Activated T-cell treated with anti-CD3 and anti-CD28 coated beads, Interleukin-2, amount 50 U/mL, for 72 hours (primary cell): ENCODE data around the gene C19orf25. TPM values are rescaled to one million over a fixed set of nuclear protein-coding genes. Genes with fewer than 3 reads are reported as not detected.
A peak's percentile ranks its signal among the peaks of the same experiment; 100 is the strongest.
"Not testable (repeated sequence)": the region's sequence is repeated elsewhere in the genome, so short reads cannot be mapped to it uniquely, and the experiment has no call there.

ENCODE experiments used
- ATAC-seq, 2 donors: fragments of 150-1000 bp; cut with Tn5 transposase; replicated peaks in 1 of 2; 2 replicates each; pipeline ENCODE4 v1.10.0; 2021; ENCODE audit warnings: moderate library complexity in 2 of 2, mild to moderate bottlenecking in 1 of 2
- DNase-seq, 2 donors: peaks; one replicate each; pipeline ENCODE4 v3.0.0; 2021 to 2022; ENCODE audit warnings: mixed read lengths in 1 of 2
- H3K27ac Mint-ChIP-seq: one replicate; pipeline ENCODE4 v1.8.0; 2022; ENCODE audit warnings: mild to moderate bottlenecking, moderate library complexity, mixed read lengths
- H3K27me3 Mint-ChIP-seq: one replicate; pipeline ENCODE4 v1.8.0; 2022; ENCODE audit warnings: low read depth, mixed read lengths
- H3K36me3 Mint-ChIP-seq, 2 donors: one replicate each; pipeline ENCODE4 v1.8.0; 2022; ENCODE audit warnings: mixed read lengths in 2 of 2, mild to moderate bottlenecking in 1 of 2; ENCODE audit not compliant: insufficient read depth in 2 of 2
- H3K4me1 Mint-ChIP-seq: one replicate; pipeline ENCODE4 v1.8.0; 2022; ENCODE audit warnings: low read depth, mixed read lengths
- H3K4me3 Mint-ChIP-seq, 2 donors: one replicate each; pipeline ENCODE4 v1.8.0; 2022; ENCODE audit warnings: mild to moderate bottlenecking in 2 of 2, mixed read lengths in 2 of 2, moderate library complexity in 2 of 2
- H3K9me3 Mint-ChIP-seq, 2 donors: one replicate each; pipeline ENCODE4 v1.8.0; 2022; ENCODE audit warnings: mixed read lengths in 2 of 2
- total RNA-seq, 2 donors: library from RNA; stranded (reverse); gene quantifications; one replicate each; pipeline ENCODE4 v1.2.3, GENCODE V29; 2022

The C19orf25 gene
- total RNA-seq, 2 donors from 2014 or later: 28.1 to 31.7 TPM

DNA sequence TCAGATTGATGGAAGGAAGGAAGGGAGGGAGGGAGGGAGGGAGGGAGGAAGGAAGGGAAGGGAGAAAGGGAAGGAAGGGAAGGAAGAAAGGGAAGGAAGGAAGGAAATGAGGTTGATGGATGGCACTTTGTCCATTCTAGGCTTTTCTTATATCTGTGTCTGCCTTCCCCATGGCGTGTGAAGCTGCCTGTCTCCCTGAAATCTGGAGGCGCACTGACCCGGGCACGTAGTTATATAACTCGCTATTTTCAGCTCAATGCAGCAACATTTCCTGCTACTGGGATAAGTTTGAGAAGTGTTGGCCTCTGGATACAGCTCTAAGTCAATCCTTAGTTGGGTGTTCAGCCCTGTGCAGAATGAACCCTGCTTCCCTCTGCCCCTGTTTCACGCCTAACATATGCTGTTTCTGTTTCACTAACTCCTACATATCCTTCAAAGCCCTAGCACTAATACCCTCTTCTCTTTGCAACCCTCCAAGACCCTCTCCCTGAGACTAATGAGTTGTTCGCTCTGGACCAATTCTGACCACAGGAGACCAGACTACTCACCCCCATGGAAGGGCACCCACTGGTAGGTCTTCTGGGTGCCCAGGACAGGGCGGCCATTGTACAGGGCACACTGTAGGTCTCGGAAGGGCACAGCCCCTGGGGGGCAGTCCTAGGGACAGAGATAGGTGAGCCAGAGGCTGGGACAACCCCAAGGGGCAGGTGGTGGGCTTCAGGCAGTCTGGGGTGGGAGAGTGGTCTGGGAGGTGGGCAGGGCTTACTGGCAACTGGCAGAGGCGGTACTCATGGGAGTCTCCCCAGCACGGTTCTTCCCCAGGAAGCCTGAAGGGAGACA lies 30.8 kb upstream of the C19orf25 start:
- H3K9me3 Mint-ChIP-seq: no peaks in the 10 kb centered on the region
- no peak for ATAC-seq
- H3K36me3 Mint-ChIP-seq: no peaks in the 10 kb centered on the region
- peaks cover 29% of the 10 kb centered on the region for H3K4me1 Mint-ChIP-seq
- H3K4me3 Mint-ChIP-seq: no peak overlapping the region
- no peaks in the 10 kb centered on the region for H3K27me3 Mint-ChIP-seq
- H3K27ac Mint-ChIP-seq: no peak overlapping the region
- DNase-seq: no peak

- peak overlapping the region; percentile 87 to 91 for H3K4me3 Mint-ChIP-seq
- no peaks in the 10 kb centered on the region for H3K9me3 Mint-ChIP-seq
- ATAC-seq: no peak
These were observed 29.5 kb upstream of the C19orf25 start for GRCh38 chr19:1508507-1508856.

DNA sequence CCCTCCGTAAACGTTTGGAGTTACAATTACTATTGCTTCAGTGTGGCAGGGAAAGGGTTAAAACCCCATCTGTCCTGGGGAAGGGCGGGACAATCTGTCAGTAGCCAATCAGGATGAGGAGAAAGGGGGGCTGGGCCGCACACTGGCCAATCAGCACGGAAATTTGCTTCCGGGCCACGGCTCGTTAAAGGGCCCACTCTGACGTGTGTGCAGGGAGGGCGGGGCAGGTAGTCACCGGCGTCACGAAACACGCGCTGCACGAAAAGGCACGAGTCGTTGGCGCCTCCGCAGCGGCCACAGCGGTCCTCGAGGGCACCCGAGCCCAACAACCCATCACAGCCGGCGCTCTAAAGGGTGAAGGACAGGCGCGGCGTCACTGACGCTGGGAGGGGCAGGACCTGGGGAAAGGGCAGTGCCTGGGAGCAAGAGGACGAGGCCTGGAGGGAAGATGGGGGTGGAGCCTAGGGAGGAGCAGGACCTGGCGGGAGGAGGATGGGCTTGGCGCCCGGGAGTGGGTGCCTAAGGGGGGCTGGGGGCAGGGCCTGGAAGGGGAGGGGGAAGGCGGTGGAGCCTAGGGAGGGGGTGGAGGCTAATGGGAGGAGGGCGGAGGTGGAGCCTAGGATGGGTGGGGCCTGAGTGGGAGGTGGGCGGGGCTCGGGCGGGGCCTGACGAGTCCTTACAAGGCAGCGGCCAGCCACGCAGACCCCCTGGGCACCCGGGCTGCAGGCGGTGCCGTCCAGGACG lies 28.9 kb upstream of the C19orf25 start:
- H3K4me3 Mint-ChIP-seq: peak overlapping the region; percentile 87 to 91
- ATAC-seq (peak; percentile 92 to 93), DNase-seq (peak; percentile 93 to 95)
- H3K9me3 Mint-ChIP-seq: no peaks in the 10 kb centered on the region
- no peaks in the 10 kb centered on the region for H3K36me3 Mint-ChIP-seq
- no peak overlapping the region for H3K27ac Mint-ChIP-seq
- H3K4me1 Mint-ChIP-seq: peaks cover 33% of the 10 kb centered on the region
- H3K27me3 Mint-ChIP-seq: peaks cover 2% of the 10 kb centered on the region

More at GRCh38 chr19:1508507-1508856, 29.5 kb upstream of the C19orf25 start:
- Mint-ChIP-seq H3K27ac (no peak overlapping the region), H3K27me3 (no peaks in the 10 kb centered on the region), H3K4me1 (peaks cover 29% of the 10 kb centered on the region), H3K36me3 (no peaks in the 10 kb centered on the region)
- DNase-seq: no peak

DNA sequence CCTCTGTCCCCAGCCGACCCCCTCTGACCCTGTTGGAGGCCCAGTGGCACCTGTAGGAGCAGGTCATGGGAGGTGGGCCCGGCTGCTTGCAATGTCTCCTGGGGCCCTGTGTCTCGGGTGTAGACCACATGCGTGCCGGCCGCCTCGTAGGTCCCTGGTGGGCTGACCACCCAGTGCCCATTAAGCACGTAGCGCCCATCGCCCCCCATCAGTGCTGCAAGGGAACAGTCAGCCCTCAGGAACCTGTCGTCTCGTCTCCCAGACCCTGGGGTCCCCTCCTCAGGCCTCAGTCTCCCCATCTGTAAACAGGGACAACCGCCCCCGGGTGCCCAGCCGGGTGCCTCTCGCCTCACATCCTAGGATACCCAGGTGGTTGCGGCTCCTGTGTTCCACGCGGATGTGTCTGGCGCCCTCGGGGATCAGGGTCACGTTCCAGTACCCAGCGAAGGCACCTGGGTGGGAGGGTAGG lies 28.2 kb upstream of the C19orf25 start:
- ATAC-seq: no peak

GRCh38 chr19:1505991-1506881 lies 27.2 kb upstream of the C19orf25 start:
- peaks cover 30% of the 10 kb centered on the region for H3K4me1 Mint-ChIP-seq
- H3K27ac Mint-ChIP-seq: no peak overlapping the region
- ATAC-seq (no peak), DNase-seq (no peak)
- no peak overlapping the region for H3K4me3 Mint-ChIP-seq
- no peaks in the 10 kb centered on the region for H3K36me3 Mint-ChIP-seq
- peaks cover 7% of the 10 kb centered on the region for H3K27me3 Mint-ChIP-seq
- no peaks in the 10 kb centered on the region for H3K9me3 Mint-ChIP-seq

More for the DNA sequence above, 28.2 kb upstream of the C19orf25 start:
- no peaks in the 10 kb centered on the region for H3K9me3 Mint-ChIP-seq
- no peaks in the 10 kb centered on the region for H3K36me3 Mint-ChIP-seq
- peaks cover 7% of the 10 kb centered on the region for H3K27me3 Mint-ChIP-seq
- H3K27ac Mint-ChIP-seq: no peak overlapping the region
- H3K4me1 Mint-ChIP-seq: peaks cover 31% of the 10 kb centered on the region
- no peak for DNase-seq
- H3K4me3 Mint-ChIP-seq: no peak overlapping the region

DNA sequence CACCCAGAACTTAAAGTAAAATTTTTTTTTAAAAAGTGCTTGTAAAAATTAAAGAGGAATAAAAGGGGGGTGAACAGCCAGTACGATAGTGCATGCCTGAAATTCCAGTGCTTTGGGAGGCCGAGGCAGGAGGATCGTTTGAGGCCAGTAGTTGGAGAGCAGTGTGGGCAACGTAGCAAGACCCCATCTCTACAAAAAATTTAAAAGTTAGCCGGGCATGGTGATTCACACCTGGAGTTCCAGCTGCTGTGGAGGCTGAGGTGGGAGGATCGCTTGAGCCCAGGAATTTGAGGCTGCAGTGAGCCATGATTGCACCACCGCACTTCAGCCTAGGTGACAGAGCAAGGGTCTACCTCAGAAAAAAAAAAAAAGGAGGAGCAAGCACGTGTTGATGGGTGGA lies 26.0 kb upstream of the C19orf25 start:
- H3K36me3 Mint-ChIP-seq: no peaks in the 10 kb centered on the region
- no peak overlapping the region for H3K27ac Mint-ChIP-seq
- no peak overlapping the region for H3K4me3 Mint-ChIP-seq
- DNase-seq (no peak), ATAC-seq (no peak)
- H3K27me3 Mint-ChIP-seq: peaks cover 7% of the 10 kb centered on the region
- no peaks in the 10 kb centered on the region for H3K9me3 Mint-ChIP-seq
- peaks cover 23% of the 10 kb centered on the region for H3K4me1 Mint-ChIP-seq

- peaks cover 20% of the 10 kb centered on the region for H3K4me1 Mint-ChIP-seq
- ATAC-seq (no peak), DNase-seq (no peak)
- peak overlapping the region in 1 of 2 donors; percentile 37 for H3K4me3 Mint-ChIP-seq
- peaks cover 7% of the 10 kb centered on the region for H3K27me3 Mint-ChIP-seq
- H3K9me3 Mint-ChIP-seq: no peaks in the 10 kb centered on the region
- no peak overlapping the region for H3K27ac Mint-ChIP-seq
- H3K36me3 Mint-ChIP-seq: no peaks in the 10 kb centered on the region
These were observed 25.1 kb upstream of the C19orf25 start for GRCh38 chr19:1503925-1504773.

- Mint-ChIP-seq H3K27me3 (peaks cover 7% of the 10 kb centered on the region), H3K4me3 (peak overlapping the region; percentile 55 to 57), H3K9me3 (no peaks in the 10 kb centered on the region), H3K4me1 (peaks cover 15% of the 10 kb centered on the region), H3K36me3 (no peaks in the 10 kb centered on the region), H3K27ac (no peak overlapping the region)
- ATAC-seq (peak; percentile 43 to 48), DNase-seq (peak; percentile 79 to 84)
These were observed 24.3 kb upstream of the C19orf25 start for GRCh38 chr19:1503089-1503924.

DNA sequence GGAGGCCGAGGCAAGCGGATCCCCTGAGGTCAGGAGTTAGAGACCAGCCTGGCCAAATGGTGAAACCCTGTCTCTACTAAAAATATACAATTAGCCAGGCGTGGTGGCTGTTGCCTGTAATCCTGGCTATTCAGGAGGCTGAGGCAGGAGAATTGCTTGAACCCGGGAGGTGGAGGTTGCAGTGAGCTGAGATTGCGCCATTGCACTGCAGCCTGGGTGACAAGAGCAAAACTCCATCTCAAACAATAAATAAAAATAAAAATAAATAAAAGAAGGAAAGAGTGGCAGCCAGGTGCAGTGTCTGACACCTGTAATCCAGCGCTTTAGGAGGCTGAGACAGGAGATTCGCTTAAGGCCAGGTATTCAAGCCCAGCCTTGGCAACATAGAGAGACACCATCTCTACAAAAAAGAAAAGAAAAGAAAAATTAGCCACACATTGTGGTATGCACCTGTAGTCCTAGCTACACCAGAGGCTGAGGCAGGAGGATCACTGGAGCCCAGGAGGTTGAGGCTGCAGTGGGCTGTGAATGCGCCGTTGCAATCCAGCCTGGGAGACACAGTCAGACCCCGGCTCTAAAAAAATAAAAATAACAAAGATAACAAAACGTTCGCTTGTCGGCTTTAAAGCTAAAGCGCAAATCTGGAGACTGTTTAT lies 23.5 kb upstream of the C19orf25 start:
- no peak overlapping the region for H3K27ac Mint-ChIP-seq
- no peaks in the 10 kb centered on the region for H3K9me3 Mint-ChIP-seq
- ATAC-seq: no peak
- no peak for DNase-seq
- H3K36me3 Mint-ChIP-seq: no peaks in the 10 kb centered on the region
- peaks cover 7% of the 10 kb centered on the region for H3K27me3 Mint-ChIP-seq
- peak overlapping the region; percentile 50 to 57 for H3K4me3 Mint-ChIP-seq
- H3K4me1 Mint-ChIP-seq: peaks cover 10% of the 10 kb centered on the region

DNA sequence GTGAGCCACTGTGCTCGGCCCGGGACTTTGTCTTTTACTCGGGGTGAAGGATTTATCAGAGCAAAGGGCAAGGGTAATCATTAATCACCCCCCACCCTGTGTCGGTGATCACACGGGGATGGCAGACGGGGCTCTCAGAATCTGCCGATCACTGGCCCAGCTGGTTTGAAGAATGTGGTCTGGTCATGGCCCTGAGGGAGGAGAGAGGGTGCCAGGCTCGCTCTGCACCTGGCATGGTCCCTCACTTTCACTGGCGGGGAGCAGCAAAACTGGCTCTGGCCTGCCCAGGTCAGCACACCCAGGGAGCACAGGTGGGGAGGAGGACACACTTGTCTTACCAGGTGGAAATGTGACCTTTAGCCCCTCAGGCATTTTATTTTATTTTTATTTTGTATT lies 22.2 kb upstream of the C19orf25 start:
- DNase-seq (no peak), ATAC-seq (no peak)
- Mint-ChIP-seq H3K27me3 (peaks cover 7% of the 10 kb centered on the region), H3K36me3 (no peaks in the 10 kb centered on the region), H3K4me3 (no peak overlapping the region), H3K9me3 (no peaks in the 10 kb centered on the region), H3K27ac (no peak overlapping the region), H3K4me1 (peaks cover 7% of the 10 kb centered on the region)

DNA sequence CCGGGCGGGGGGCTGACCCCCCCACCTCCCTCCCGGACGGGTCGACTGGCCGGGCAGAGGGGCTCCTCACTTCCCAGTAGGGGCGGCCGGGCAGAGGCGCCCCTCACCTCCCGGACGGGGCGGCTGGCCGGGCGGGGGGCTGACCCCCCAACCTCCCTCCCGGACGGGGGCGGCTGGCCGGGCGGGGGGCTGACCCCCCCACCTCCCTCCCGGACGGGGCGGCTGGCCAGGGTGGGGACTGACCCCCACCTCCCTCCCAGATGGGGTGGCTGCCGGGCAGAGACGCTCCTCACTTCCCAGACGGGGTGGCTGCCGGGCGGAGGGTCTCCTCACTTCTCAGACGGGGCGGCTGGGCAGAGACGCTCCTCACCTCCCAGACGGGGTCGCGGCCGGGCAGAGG lies 20.2 kb upstream of the C19orf25 start:
- H3K4me3 Mint-ChIP-seq, DNase-seq, H3K36me3 Mint-ChIP-seq, H3K4me1 Mint-ChIP-seq, H3K27me3 Mint-ChIP-seq, H3K9me3 Mint-ChIP-seq, H3K27ac Mint-ChIP-seq, ATAC-seq: not testable (repeated sequence)
